Smooth muscle cell (in vitro differentiated cells): ENCODE measurements around the gene ACLY. TPM values are rescaled to one million over a fixed set of nuclear protein-coding genes. Genes with fewer than 3 reads are reported as not detected.
A peak's percentile ranks its signal among the peaks of the same experiment; 100 is the strongest.

Source experiments
- DNase-seq: peaks from one replicate; lab custom pipeline; 2025; ENCODE audit not compliant: unreplicated experiment; lab: John Stamatoyannopoulos, UW
- H2AFZ ChIP-seq: fragments of 200-600 bp; sonication (generic); 2 replicates; pipeline ENCODE4 v1.6.0; 2016; ENCODE audit warnings: antibody characterized with exemption, low read depth, mild to moderate bottlenecking
- H3F3A ChIP-seq: fragments of 200-600 bp; sonication (generic); 2 replicates; pipeline ENCODE4 v1.6.0; 2017; ENCODE audit warnings: antibody characterized with exemption, low read depth
- H3K27ac ChIP-seq: fragments of 200-600 bp; sonication (generic); 2 replicates; pipeline ENCODE4 v1.5.1; 2016; ENCODE audit warnings: low read depth, mild to moderate bottlenecking
- H3K27me3 ChIP-seq: fragments of 200-600 bp; sonication (generic); 2 replicates; pipeline ENCODE4 v1.6.1; 2016; ENCODE audit warnings: low read depth, mild to moderate bottlenecking
- H3K36me3 ChIP-seq: fragments of 200-600 bp; sonication (generic); 2 replicates; pipeline ENCODE4 v1.5.1; 2016; ENCODE audit warnings: low read depth
- H3K4me1 ChIP-seq: fragments of 200-600 bp; sonication (generic); 2 replicates; pipeline ENCODE4 v1.5.1; 2016; ENCODE audit warnings: low read depth
- H3K4me2 ChIP-seq: fragments of 200-600 bp; sonication (generic); 2 replicates; pipeline ENCODE4 v1.6.0; 2016; ENCODE audit warnings: mild to moderate bottlenecking
- H3K4me3 ChIP-seq: fragments of 200-600 bp; sonication (generic); 2 replicates; pipeline ENCODE4 v1.5.1; 2016; ENCODE audit warnings: mild to moderate bottlenecking
- H3K79me2 ChIP-seq: fragments of 200-600 bp; sonication (generic); 2 replicates; pipeline ENCODE4 v1.6.0; 2016; ENCODE audit warnings: low read depth, mild to moderate bottlenecking
- H3K9ac ChIP-seq: fragments of 200-600 bp; sonication (generic); 2 replicates; pipeline ENCODE4 v1.6.0; 2016; ENCODE audit warnings: low read depth
- H3K9me3 ChIP-seq: fragments of 200-600 bp; sonication (generic); replicated peaks from 2 replicates; pipeline ENCODE4 v1.5.1; 2016; ENCODE audit warnings: low read depth
- H4K20me1 ChIP-seq: fragments of 200-600 bp; sonication (generic); 2 replicates; pipeline ENCODE4 v1.6.0; 2016; ENCODE audit warnings: low read depth
- CTCF ChIP-seq: fragments of 200-600 bp; sonication (generic); IDR thresholded peaks from 2 replicates; pipeline ENCODE4 v1.5.1; 2017; ENCODE audit warnings: borderline replicate concordance, mild to moderate bottlenecking, antibody characterized with exemption; ENCODE audit not compliant: insufficient read depth, poor library complexity, severe bottlenecking
- WGBS: methylation state at CpG from one replicate; pipeline ENCODE4 v1.1.7; 2016; ENCODE audit warnings: low lambda C conversion rate; 5-methylcytosine and 5-hydroxymethylcytosine counted together
- polyA plus RNA-seq: library from polyadenylated mRNA; unstranded; fragments of >200 nt; fragmentation: Nextera tagmentation; extraction: Ambion mirVana; gene quantifications from 2 replicates; pipeline ENCODE4 v1.2.1, GENCODE V29; 2016
- total RNA-seq: library from RNA; depleted of rRNA; stranded (reverse); fragments of >200 nt; gene quantifications from 2 replicates; pipeline ENCODE4 v1.2.3, GENCODE V29; 2014

The ACLY gene
- total and polyA plus RNA-seq, 2 experiments from 2014 or later, result 172 to 188 TPM

DNA sequence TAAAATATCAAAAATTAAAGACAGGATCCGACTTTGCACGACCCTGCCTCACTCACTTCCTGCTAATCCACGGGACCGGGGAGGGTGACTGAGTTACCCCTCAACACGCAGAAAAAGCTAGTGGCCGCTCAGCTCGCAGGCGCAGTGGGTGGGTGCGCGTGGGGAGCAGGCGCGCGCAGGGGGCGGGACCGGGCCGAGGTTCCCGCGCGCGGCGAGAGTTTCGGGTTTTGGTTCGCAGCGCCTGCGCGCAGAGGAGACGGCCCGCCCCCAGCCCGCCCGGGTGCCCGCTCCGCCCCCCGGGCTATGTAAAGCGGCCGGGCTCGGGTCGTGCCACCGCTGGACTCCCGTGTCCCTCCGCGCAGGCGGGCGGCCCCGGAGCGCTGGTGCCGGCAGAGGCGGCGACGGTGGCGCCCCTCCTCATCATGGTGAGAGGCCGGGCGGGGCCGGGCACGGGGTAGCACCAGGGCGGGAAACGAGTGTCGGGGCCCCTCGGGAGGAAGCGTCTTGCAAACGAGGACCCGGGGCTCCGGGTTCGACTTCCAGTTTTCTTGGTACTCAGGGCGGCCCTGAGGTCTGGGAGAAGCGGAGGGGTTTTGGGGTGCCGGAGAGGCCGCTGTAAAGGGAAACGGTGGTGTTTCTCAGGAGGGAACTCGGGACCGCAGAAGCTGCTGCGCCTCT is 47.9 kb upstream of the ACLY start, which contains the start of gene CNP:
CNP (plus strand) TSS at position 333 of the 678 bp plus-strand sequence; CDS start at position 423, 90 bp downstream.
- Histone ChIP-seq H3K9ac (peak within 1 kb of the TSS; percentile 91), H3K36me3 (no peaks in the 10 kb centered on the region), H3K79me2 (peaks cover 36% of the 10 kb centered on the region), H3K9me3 (no peaks in the 10 kb centered on the region), H3K4me2 (peak within 1 kb of the TSS; percentile 86), H3F3A (no peaks in the 10 kb centered on the region), H3K4me3 (peak within 1 kb of the TSS; percentile 95), H2AFZ (peak within 1 kb of the TSS; percentile 66), H3K27me3 (no peaks in the 10 kb centered on the region), H4K20me1 (peaks cover 7% of the 10 kb centered on the region), H3K4me1 (peaks cover 10% of the 10 kb centered on the region), H3K27ac (peak within 1 kb of the TSS; percentile 75)
- peak; percentile 80 for DNase-seq
- under 1% methylated on average over 31 of the region's 71 CpGs for WGBS
- no peak for TF ChIP-seq CTCF

DNA sequence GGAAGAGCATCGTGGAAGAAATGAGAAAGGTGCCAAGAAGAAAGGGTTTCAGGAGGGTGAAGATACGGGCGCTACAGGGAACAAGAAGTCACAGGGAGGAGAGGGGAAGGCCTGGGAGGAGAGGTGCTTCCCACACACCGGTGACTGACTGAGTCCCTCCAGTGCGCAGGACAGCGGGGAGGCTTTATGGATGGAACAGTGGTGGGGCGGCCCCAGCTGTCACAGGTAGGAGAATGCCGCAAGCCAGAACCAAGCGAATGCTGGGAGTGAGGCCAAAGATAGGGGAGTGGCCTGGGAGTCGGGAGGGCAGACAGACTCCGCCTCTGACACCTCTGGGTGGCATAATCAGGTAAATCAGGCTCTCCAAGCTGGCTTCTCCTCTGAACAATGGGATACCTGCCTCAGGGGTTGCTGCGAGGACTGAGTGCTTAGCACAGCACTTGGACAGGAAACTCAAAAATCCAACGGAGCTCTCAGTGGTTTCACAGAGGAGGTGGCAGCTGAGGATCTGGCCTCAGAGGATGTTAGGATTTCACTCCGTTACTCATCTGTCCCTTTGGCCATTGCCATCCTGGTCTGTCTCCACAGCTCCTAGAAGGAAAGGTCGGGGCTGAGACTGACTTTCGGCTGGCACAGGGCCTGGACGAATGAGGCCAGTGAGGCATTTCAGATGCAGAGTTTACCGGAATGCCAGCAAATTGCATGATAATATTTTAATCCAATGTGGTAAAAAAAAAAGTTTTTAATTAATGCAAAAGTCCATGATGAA is 47.1 kb upstream of the ACLY start:
- Histone ChIP-seq H3K4me2 (peak overlapping the region; percentile 86), H2AFZ (no peak overlapping the region)
- 10% methylated on average over 18 of the region's 18 CpGs for WGBS

GRCh38 chr17:41962768-41963434 is 44.1 kb upstream of the ACLY start:
- no peak overlapping the region for H3K27ac ChIP-seq
- peaks cover 12% of the 10 kb centered on the region for H3K4me1 ChIP-seq
- peak; percentile 7 for DNase-seq
- H4K20me1 ChIP-seq, result no peaks in the 10 kb centered on the region
- no peaks in the 10 kb centered on the region for H3K36me3 ChIP-seq
- peak; percentile 81 for TF ChIP-seq CTCF
- H3K4me2 ChIP-seq, result no peak overlapping the region
- peaks cover 11% of the 10 kb centered on the region for H3K79me2 ChIP-seq
- no peaks in the 10 kb centered on the region for H3K9me3 ChIP-seq
- WGBS, result 29% methylated on average over 9 of the region's 9 CpGs
- H3K9ac ChIP-seq, result no peak overlapping the region
- H2AFZ ChIP-seq, result no peak overlapping the region
- H3K27me3 ChIP-seq, result no peaks in the 10 kb centered on the region
- H3F3A ChIP-seq, result no peaks in the 10 kb centered on the region
- H3K4me3 ChIP-seq, result no peak overlapping the region

More for the DNA sequence above, 47.1 kb upstream of the ACLY start:
- no peak for TF ChIP-seq CTCF
- no peaks in the 10 kb centered on the region for H3K9me3 ChIP-seq
- peaks cover 10% of the 10 kb centered on the region for H3K4me1 ChIP-seq
- H3K4me3 ChIP-seq, result peak overlapping the region; percentile 95
- H3K36me3 ChIP-seq, result no peaks in the 10 kb centered on the region
- peaks cover 5% of the 10 kb centered on the region for H4K20me1 ChIP-seq
- peaks cover 33% of the 10 kb centered on the region for H3K79me2 ChIP-seq
- no peaks in the 10 kb centered on the region for H3F3A ChIP-seq
- H3K27ac ChIP-seq, result peak overlapping the region; percentile 27
- H3K27me3 ChIP-seq, result no peaks in the 10 kb centered on the region
- peak overlapping the region; percentile 50 for H3K9ac ChIP-seq
- peak; percentile 35 for DNase-seq
